ENCODE data around the gene CYP3A5. TPM values are rescaled to one million over a fixed set of nuclear protein-coding genes. Genes with fewer than 3 reads are reported as not detected.

CYP3A5 gene
- polyA plus RNA-seq, 1 donor (not counting 4 experiments of a cell fraction or from before 2014, with no cell fraction given) = 3.4 TPM

DNA sequence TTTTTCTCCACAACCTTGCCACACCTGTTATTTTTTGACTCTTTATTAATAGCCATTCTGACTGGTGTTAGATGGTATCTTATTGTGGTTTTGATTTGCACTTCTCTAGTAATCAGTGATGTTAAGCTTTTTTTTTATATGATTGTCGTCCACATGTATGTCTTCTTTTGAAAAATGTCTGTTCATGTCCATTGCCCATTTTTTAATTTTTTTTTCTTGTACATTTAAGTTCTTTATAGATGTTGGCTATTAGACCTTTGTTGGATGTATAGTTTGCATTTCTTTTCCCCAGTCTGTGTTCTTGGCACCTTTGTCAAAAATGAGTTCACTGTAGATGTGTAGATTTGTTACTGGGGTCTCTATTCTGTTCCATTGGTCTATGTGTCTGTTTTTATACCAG is 34.2 kb downstream of the CYP3A5 start:
- H3K36me3 ChIP-seq (ENCODE audit: control insufficient read depth in 2 of 2, extremely low read depth in 1 of 2, insufficient read depth in 2 of 2, low read length in 2 of 2) = peaks cover 1 to 3% of the 10 kb centered on the region in 2 experiments
- H3K4me3 ChIP-seq (ENCODE audit: control insufficient read depth in 2 of 3, extremely low read depth in 1 of 3, insufficient read depth in 2 of 3, low read depth in 1 of 3, low read length in 3 of 3) = no peak overlapping the region
- no peak overlapping the region for H3K9ac ChIP-seq (ENCODE audit: control insufficient read depth, extremely low read depth, insufficient read depth, low read length)
- no peak for FAIRE-seq
- H3K9me1 ChIP-seq (ENCODE audit: control insufficient read depth, extremely low read depth, insufficient read depth, low read length) = no peaks in the 10 kb centered on the region
- no peaks in the 10 kb centered on the region for H3K4me1 ChIP-seq (ENCODE audit: control insufficient read depth, extremely low read depth, insufficient read depth, low read length)
- H3K79me2 ChIP-seq (ENCODE audit: control insufficient read depth, insufficient read depth, low read length) = no peaks in the 10 kb centered on the region
- no peak overlapping the region for H2AFZ ChIP-seq (ENCODE audit: control insufficient read depth, low read length)
- TF ChIP-seq CTCF (optimal IDR thresholded peaks at IDR 0.05 in 1 of 3, IDR thresholded peaks at IDR 0.05 in 1 of 3, conservative IDR thresholded peaks at IDR 0.05 in 1 of 3; ENCODE audit: extremely low read depth in 1 of 3, insufficient read depth in 2 of 3, low read length in 3 of 3) (no peak), EZH2 (IDR thresholded peaks at IDR 0.05; ENCODE audit: low read length) (no peak)
- dilution Hi-C loops (cut with MboI; ENCODE audit: extremely low pct_ligation_motif_present, low sequenced_read_pairs) = no loop called here
- H3K27ac ChIP-seq (ENCODE audit: control insufficient read depth, insufficient read depth, low read length) = no peak overlapping the region
- no peaks in the 10 kb centered on the region for H3K27me3 ChIP-seq (ENCODE audit: control insufficient read depth, extremely low read depth, insufficient read depth, low read length)
- no peak overlapping the region for H3K4me2 ChIP-seq (ENCODE audit: control insufficient read depth, extremely low read depth, insufficient read depth, low read depth, low read length)
- DNase-seq (ENCODE audit: low read depth, low spot score) = no peak
- no peaks in the 10 kb centered on the region for H4K20me1 ChIP-seq (ENCODE audit: control insufficient read depth, extremely low read depth, insufficient read depth, low read length)
- H3K9me3 ChIP-seq (ENCODE audit: control insufficient read depth, low read depth, low read length) = no peaks in the 10 kb centered on the region

GRCh38 chr7:99644431-99644830 is 35.4 kb downstream of the CYP3A5 start:
- no peaks in the 10 kb centered on the region for H3K4me1 ChIP-seq (ENCODE audit: control insufficient read depth, extremely low read depth, insufficient read depth, low read length)
- TF ChIP-seq EZH2 (IDR thresholded peaks at IDR 0.05; ENCODE audit: low read length) (no peak), CTCF (optimal IDR thresholded peaks at IDR 0.05 in 1 of 3, IDR thresholded peaks at IDR 0.05 in 1 of 3, conservative IDR thresholded peaks at IDR 0.05 in 1 of 3; ENCODE audit: extremely low read depth in 1 of 3, insufficient read depth in 2 of 3, low read length in 3 of 3) (no peak)
- no peak overlapping the region for H3K9ac ChIP-seq (ENCODE audit: control insufficient read depth, extremely low read depth, insufficient read depth, low read length)
- dilution Hi-C loops (cut with MboI; ENCODE audit: extremely low pct_ligation_motif_present, low sequenced_read_pairs) = no loop called here
- DNase-seq (ENCODE audit: low read depth, low spot score) (no peak), FAIRE-seq (no peak)
- H3K36me3 ChIP-seq (ENCODE audit: control insufficient read depth in 2 of 2, extremely low read depth in 1 of 2, insufficient read depth in 2 of 2, low read length in 2 of 2) = peaks cover 1 to 3% of the 10 kb centered on the region in 2 experiments
- H3K4me3 ChIP-seq (ENCODE audit: control insufficient read depth in 2 of 3, extremely low read depth in 1 of 3, insufficient read depth in 2 of 3, low read depth in 1 of 3, low read length in 3 of 3) = no peak overlapping the region
- H2AFZ ChIP-seq (ENCODE audit: control insufficient read depth, low read length) = no peak overlapping the region
- no peak overlapping the region for H3K27ac ChIP-seq (ENCODE audit: control insufficient read depth, insufficient read depth, low read length)
- H3K27me3 ChIP-seq (ENCODE audit: control insufficient read depth, extremely low read depth, insufficient read depth, low read length) = no peaks in the 10 kb centered on the region
- no peaks in the 10 kb centered on the region for H3K79me2 ChIP-seq (ENCODE audit: control insufficient read depth, insufficient read depth, low read length)
- H3K4me2 ChIP-seq (ENCODE audit: control insufficient read depth, extremely low read depth, insufficient read depth, low read depth, low read length) = no peak overlapping the region
- no peaks in the 10 kb centered on the region for H3K9me3 ChIP-seq (ENCODE audit: control insufficient read depth, low read depth, low read length)
- no peaks in the 10 kb centered on the region for H3K9me1 ChIP-seq (ENCODE audit: control insufficient read depth, extremely low read depth, insufficient read depth, low read length)
- H4K20me1 ChIP-seq (ENCODE audit: control insufficient read depth, extremely low read depth, insufficient read depth, low read length) = no peaks in the 10 kb centered on the region

Measured in keratinocyte (primary cell).